ENCODE results near the gene CHML.

CHML gene

GRCh38 chr1:241615043-241615974 is 24.9 kb downstream of the CHML start:
- no peak for DNase-seq

- no peak for DNase-seq
Observed at GRCh38 chr1:241614572-241614971, 25.6 kb downstream of the CHML start.

DNA sequence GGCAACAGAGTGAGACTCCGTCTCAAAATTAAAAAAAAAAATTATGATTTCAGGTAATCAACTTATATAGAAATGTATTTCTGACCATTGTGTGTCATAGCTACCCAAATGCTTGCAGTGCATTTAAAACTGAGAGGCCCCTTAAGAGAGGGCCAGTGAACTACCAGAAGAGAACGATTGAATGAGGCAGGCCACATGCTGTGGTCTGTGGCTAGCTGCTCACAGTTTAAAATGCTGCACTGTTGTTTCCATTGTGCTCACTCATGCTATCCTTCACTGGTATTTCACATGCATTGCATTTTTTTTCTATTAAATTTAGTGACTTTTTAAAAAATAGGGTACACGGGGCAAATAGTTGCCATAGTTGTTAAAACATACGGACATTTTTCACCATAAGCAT is 26.0 kb downstream of the CHML start:
- no peak for DNase-seq

GRCh38 chr1:241612533-241613477 is 27.4 kb downstream of the CHML start:
- DNase-seq: no peak

- no peak for DNase-seq
Observed at GRCh38 chr1:241611736-241612135, 28.4 kb downstream of the CHML start.

- peak; percentile 75 for DNase-seq
Observed at GRCh38 chr1:241611063-241611462, 29.1 kb downstream of the CHML start.

- peak; percentile 71 for DNase-seq
Observed at GRCh38 chr1:241610056-241610815, 29.9 kb downstream of the CHML start.

- DNase-seq: no peak
Observed at GRCh38 chr1:241608379-241609033, 31.7 kb downstream of the CHML start.

- no peak for DNase-seq
Observed at GRCh38 chr1:241607497-241607896, 32.7 kb downstream of the CHML start.

DNA sequence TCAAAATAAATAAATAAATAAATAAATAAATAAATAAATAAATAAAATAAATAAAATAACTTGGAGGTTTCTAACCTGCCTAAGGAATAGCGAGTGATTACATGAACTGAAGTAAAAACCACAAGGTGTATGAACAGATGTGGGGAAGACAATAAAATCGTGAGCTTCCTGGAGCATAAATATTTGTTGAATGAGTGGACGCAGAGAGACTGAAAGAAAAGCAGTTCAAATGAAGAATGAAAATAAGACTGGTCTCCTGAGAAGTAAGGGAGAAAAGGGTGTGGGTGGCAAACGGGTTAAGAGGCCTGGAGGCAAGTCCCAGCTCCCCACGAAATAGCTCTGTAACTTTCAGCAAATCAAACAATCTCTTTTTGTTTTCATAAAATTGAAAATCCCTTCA is 33.6 kb downstream of the CHML start:
- no peak for DNase-seq

GRCh38 chr1:241605146-241605805 is 34.9 kb downstream of the CHML start:
- DNase-seq: no peak

- DNase-seq: no peak
Observed at GRCh38 chr1:241603731-241604245, 36.4 kb downstream of the CHML start.

- no peak for DNase-seq
Observed at GRCh38 chr1:241600496-241600901, 39.7 kb downstream of the CHML start.

DNA sequence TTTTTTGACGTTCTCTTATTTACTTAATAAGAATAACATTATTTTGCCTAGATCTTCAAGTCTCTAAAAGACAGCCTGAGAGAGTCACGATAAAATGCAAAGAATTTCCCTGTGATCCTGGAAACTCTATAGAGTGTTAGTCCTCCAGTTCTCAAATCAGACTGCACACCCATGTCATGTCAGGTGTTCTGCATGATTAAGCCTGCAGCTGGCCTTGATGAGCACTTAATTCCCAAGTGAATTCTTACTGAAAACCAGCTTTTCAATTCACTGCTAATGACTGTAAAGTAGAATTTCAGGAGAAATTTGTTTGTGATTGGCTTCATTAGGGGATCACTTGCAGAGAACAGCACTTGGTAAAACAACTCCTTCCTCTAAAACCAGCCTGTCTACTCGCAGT is 41.9 kb downstream of the CHML start:
- no peak for DNase-seq

- DNase-seq: no peak
Observed at GRCh38 chr1:241596633-241597032, 43.5 kb downstream of the CHML start.

DNA sequence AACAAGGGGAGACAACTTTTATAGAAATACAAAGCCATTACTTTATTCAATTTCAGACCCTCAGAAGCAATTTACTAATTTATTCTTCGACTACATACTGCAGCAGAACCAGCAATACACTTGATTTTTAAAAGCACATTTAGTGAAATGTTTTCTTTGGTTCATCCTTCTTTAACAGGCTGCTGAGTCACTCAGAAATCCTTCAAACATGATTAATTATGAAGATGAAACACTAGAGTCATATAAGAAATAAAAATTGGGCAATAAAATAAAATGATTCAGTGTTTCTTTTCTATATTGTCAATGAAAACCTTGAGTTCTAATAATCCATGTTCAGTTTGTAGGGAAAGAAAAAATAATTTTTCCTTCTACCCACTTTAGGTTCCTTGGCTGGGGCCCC is 47.0 kb downstream of the CHML start:
- DNase-seq: no peak

DNA sequence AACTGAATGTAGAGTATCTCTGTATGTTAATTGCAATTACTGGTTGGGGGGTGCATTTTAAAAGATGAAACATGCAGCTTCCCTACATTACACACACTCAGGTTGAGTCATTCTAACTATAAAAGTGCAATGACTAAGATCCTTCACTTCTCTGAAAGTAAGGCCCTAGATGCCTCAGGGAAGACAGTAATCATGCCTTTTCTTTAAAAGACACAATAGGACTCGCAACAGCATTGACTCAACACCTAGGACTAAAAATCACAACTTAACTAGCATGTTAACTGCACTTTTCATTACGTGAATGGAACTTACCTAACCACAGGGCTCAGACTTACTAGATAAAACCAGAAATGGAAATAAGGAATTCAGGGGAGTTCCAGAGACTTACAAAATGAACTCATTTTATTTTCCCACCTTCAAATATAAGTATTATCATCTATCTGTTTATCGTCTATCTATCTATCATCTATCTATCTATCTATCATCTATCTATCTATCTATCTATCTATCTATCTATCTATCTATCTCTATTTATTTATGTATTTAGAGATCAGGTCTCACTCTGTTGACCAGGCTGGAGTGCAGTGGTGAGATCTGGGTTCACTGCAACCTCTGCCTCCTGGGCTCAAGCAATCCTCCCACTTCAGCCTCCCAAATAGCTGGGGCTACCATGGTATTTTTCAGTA is 47.8 kb downstream of the CHML start:
- DNase-seq: no peak

- no peak for DNase-seq
Observed at GRCh38 chr1:241591736-241592135, 48.4 kb downstream of the CHML start.

DNA sequence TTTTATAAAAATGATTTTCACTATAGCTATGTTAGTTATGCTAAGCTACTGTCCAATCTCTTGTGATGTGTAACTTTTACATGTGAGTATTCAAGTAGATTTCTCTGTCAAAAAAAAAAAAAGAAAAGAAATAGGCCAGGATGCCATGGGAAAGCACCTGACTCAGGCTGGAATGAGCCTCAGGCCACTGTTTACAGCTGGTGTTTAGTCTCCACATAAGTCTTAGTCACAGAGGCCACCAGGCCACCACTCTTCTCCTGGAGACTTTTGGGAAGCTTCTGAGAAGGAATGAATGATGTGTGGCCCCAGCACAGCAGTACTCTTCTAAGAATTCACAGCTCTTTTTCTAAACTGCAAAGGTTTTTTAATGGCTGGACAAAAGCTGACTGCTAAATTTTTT is 48.9 kb downstream of the CHML start:
- no peak for DNase-seq

GRCh38 chr1:241590719-241591118 is 49.5 kb downstream of the CHML start:
- no peak for DNase-seq
